Measurements from ENCODE around the gene C4orf51. TPM values are rescaled to one million over a fixed set of nuclear protein-coding genes. Genes with fewer than 3 reads are reported as not detected.

Gene C4orf51
- total RNA-seq, 1 donor from 2014 or later: not detected

GRCh38 chr4:145694929-145695328, 15.0 kb downstream of the C4orf51 start:
- Mint-ChIP-seq H3K4me3 (no peak overlapping the region), H3K36me3 (peaks cover 5% of the 10 kb centered on the region), H3K4me1 (no peaks in the 10 kb centered on the region), H3K27me3 (ENCODE audit: low read depth) (peaks cover 7% of the 10 kb centered on the region), H3K27ac (no peak overlapping the region), H3K9me3 (peaks cover 23% of the 10 kb centered on the region)
- DNase-seq (ENCODE audit: low spot score in 2 of 2, unreplicated experiment in 2 of 2): no peak
- no peak for TF ChIP-seq CTCF (IDR thresholded peaks at IDR 0.05; ENCODE audit: unreplicated experiment)

- H3K36me3 Mint-ChIP-seq: peaks cover 5% of the 10 kb centered on the region
- peaks cover 13% of the 10 kb centered on the region for H3K9me3 Mint-ChIP-seq
- H3K4me3 Mint-ChIP-seq: no peak overlapping the region
- H3K27me3 Mint-ChIP-seq (ENCODE audit: low read depth): peaks cover 24% of the 10 kb centered on the region
- no peak for DNase-seq (ENCODE audit: low spot score in 2 of 2, unreplicated experiment in 2 of 2)
- H3K4me1 Mint-ChIP-seq: no peaks in the 10 kb centered on the region
- no peak for TF ChIP-seq CTCF (IDR thresholded peaks at IDR 0.05; ENCODE audit: unreplicated experiment)
- no peak overlapping the region for H3K27ac Mint-ChIP-seq
Observed at GRCh38 chr4:145697332-145697731, 17.4 kb downstream of the C4orf51 start.

GRCh38 chr4:145698507-145698906, 18.6 kb downstream of the C4orf51 start:
- H3K4me3 Mint-ChIP-seq: no peak overlapping the region
- no peak overlapping the region for H3K27ac Mint-ChIP-seq
- peaks cover 5% of the 10 kb centered on the region for H3K36me3 Mint-ChIP-seq
- TF ChIP-seq CTCF (IDR thresholded peaks at IDR 0.05; ENCODE audit: unreplicated experiment): no peak
- peaks cover 8% of the 10 kb centered on the region for H3K4me1 Mint-ChIP-seq
- no peak for DNase-seq (ENCODE audit: low spot score in 2 of 2, unreplicated experiment in 2 of 2)
- H3K9me3 Mint-ChIP-seq: peaks cover 13% of the 10 kb centered on the region
- H3K27me3 Mint-ChIP-seq (ENCODE audit: low read depth): peaks cover 29% of the 10 kb centered on the region

- Mint-ChIP-seq H3K4me1 (peaks cover 32% of the 10 kb centered on the region), H3K4me3 (no peak overlapping the region), H3K27me3 (ENCODE audit: low read depth) (peaks cover 29% of the 10 kb centered on the region), H3K9me3 (no peaks in the 10 kb centered on the region), H3K36me3 (no peaks in the 10 kb centered on the region), H3K27ac (peak overlapping the region; percentile 78)
- no peak for TF ChIP-seq CTCF (IDR thresholded peaks at IDR 0.05; ENCODE audit: unreplicated experiment)
- no peak for DNase-seq (ENCODE audit: low spot score in 2 of 2, unreplicated experiment in 2 of 2)
Observed at GRCh38 chr4:145703850-145704497, 24.0 kb downstream of the C4orf51 start.

GRCh38 chr4:145709336-145709735, 29.4 kb downstream of the C4orf51 start:
- peaks cover 32% of the 10 kb centered on the region for H3K4me1 Mint-ChIP-seq
- no peak for DNase-seq (ENCODE audit: low spot score in 2 of 2, unreplicated experiment in 2 of 2)
- peaks cover 5% of the 10 kb centered on the region for H3K36me3 Mint-ChIP-seq
- peak overlapping the region; percentile 67 for H3K27ac Mint-ChIP-seq
- H3K9me3 Mint-ChIP-seq: peaks cover 22% of the 10 kb centered on the region
- H3K27me3 Mint-ChIP-seq (ENCODE audit: low read depth): no peaks in the 10 kb centered on the region
- TF ChIP-seq CTCF (IDR thresholded peaks at IDR 0.05; ENCODE audit: unreplicated experiment): no peak
- H3K4me3 Mint-ChIP-seq: no peak overlapping the region

Measured in mesothelial cell of epicardium (in vitro differentiated cells).